CD4-positive, alpha-beta T cell treated with Interleukin-1 beta for 1 hour (primary cell): ENCODE measurements around the gene NUAK1.

Experiments
- DNase-seq, 2 donors: peaks; one replicate each; pipeline ENCODE4 v3.0.0-alpha.2; 2020 to 2022

Gene NUAK1

GRCh38 chr12:106128585-106129328, 10.0 kb downstream of the NUAK1 start:
- no peak for DNase-seq

DNA sequence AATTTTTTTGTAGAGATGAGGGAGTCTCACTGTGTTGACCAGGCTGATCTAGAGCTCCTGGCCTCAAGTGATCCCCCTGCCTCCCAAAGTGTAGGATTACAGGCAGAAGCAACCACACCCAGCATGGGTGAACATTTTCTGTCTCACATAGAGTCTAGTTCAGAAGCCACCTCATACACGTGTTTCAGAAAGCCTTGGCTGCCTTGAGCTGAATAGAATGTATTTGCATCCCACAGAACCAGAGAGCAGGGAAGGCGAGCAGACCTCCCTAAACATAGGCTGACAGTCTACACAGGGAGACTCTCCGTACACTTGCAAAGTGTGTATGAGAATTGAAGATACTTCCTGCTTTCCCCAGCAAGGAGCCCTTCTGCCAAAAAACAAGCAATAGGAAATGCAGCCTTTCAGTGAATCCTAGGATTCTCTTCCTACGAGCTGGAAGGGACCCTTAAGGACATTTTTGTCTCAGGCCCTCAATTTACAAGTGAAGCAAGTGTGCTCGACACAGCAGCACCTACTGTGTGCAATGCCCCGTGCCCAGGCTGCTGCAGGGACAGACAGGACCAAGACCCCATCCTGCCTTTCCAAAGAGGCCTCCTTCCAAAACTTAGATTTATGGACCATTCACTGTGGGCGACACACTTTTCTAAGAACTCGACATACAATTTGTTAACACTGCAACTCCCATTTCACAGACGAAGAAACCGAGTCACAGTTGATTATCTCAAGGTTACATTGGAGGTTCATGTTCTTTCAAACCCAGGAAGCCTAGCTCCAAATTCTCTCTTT, 11.2 kb downstream of the NUAK1 start:
- no peak for DNase-seq

DNA sequence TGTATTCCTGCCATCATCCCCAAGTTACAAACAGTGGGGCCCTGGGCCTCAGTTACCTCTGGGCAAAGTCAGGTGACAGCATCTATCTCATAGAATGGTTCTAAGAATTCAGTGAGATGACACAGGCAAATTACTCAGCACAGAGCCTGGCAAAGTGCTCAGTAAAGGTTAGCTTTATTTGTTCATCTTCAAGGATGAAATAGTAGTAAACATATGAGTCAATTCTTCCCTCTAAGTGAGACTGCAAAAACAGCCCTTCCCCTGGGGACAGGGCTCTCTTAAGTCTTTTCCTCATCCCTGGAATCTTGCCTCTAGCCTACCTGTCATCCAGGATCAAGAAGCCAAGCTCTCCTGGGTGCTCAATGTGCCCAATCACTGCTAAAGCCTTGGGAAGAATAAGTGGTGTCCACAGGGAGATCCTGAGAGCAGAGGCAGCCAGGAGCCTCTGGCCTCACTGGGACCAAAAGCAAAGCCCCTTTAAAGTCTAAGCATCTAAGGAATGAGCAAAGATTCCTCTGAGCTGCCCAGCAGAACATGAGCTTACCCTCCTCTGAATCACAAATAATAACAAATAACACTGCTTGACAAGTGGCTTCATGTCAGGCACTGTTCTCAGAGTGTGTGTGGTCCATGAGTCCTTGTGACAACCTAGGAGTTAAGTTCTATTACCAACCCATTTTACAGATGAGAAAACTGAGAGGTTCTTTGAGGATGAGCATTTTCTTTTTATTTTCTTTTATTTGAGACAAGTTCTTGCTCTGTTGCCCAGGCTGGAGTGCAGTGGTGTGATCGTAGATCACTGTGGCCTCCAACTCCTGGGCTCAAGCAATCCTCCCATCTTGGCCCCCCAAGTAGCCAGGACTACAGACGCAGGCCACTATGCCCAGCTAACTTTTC, 12.1 kb downstream of the NUAK1 start:
- DNase-seq = no peak

DNA sequence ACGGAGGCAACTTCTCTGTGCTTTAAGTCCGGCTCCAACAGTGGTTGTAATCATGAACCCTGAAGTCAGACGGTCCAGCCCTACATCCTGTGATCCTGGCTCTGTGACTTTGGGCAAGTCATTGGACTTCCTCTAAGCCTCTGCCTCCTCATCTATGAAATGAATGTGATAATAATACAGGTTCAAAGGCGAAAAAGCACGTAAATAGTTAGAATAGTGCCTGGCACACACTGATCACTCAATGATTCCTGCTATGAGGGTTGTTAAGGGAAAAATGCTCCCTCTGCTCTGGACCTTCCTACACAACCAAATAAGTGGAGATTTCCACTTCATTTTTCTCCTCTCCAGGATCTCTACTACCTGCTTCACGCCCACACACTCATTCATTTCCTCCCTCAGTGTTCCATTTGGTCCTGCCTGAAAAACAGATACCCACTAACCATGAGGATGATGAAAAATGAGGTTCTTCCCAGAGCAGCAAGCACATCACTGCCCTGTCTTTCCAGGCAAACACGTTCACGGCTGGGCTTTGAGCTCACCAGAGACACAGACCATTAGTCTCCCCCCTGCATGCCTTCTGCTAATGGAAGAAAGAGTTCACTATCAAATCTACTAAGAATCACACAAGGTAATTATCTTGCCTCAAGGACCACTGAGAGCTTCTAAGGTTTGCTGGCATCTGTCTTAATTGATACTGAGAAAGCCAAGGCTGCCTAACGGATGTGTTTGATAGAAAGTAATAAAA, 13.2 kb downstream of the NUAK1 start:
- DNase-seq = no peak

DNA sequence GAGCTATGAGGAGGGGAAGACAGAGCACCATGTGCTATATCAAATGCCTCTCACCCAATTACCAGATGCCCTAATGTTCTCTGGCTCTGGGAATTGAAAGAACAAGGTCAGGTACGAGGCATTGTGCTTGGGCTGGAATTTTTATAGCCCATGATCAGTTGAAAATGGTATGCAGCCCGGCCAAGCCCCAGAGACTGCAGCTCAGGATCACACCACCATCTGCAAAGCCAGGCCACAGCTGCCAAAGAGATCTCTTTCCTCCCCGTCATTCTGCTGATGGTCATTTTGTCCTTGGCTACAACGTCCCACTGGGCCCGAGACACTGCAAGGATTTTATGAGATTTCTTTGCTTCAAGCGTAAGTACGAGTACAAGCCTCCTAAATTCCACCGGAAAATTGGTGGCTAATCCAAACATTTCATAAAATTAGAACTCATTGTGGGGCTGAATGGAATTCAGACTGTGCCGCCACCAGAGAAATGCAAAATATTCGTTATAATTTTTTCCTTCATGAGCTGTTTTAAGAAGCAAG, 15.1 kb downstream of the NUAK1 start:
- no peak for DNase-seq

- no peak for DNase-seq
These were observed 15.6 kb downstream of the NUAK1 start for GRCh38 chr12:106123110-106123509.

- no peak for DNase-seq
These were observed 16.8 kb downstream of the NUAK1 start for GRCh38 chr12:106122004-106122403.

- DNase-seq = no peak
These were observed 18.1 kb downstream of the NUAK1 start for GRCh38 chr12:106120519-106121105.

- no peak for DNase-seq
These were observed 19.5 kb downstream of the NUAK1 start for GRCh38 chr12:106119301-106119700.

GRCh38 chr12:106118381-106119130, 20.2 kb downstream of the NUAK1 start:
- DNase-seq = no peak

DNA sequence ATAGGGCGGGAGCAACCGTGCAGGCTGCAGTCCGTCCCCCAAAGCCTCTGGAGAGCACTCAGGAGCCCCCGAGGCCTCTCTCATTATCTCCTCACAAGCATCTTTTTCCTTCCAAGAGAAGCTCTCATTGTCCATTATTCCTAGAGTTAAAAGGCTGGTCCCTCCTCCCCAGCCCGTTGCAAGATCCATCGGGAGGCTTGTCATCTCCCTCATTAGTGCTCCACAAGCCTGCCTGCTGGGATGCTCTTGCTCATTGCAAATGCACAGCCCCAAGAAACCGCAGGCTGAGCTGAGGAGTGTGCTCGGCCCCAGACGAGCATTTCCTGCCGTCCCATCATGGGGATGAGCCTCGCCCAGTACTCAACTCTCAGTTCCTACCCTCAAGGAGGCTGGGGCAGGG, 23.3 kb downstream of the NUAK1 start:
- DNase-seq = no peak

- DNase-seq = no peak
These were observed 24.2 kb downstream of the NUAK1 start for GRCh38 chr12:106114447-106115068.

- DNase-seq = no peak
These were observed 24.8 kb downstream of the NUAK1 start for GRCh38 chr12:106113824-106114446.

DNA sequence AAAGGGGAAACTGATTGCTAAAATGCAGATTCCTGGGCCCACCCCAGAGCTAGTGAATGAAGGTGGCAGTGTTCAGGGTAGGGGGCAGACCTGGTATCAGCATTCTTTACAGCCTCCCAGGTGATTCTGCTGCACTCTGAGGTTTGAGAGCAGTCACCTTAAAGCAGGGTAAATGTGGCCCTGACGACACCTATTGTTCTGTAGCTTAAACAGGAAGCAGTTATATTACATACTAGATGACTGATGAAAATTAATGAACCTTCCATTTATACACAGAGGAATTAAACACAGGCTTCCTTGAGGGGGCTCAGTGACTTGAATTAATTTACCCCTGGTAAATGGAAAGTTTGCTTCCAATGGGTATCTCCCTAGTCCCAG, 25.3 kb downstream of the NUAK1 start:
- DNase-seq = no peak

DNA sequence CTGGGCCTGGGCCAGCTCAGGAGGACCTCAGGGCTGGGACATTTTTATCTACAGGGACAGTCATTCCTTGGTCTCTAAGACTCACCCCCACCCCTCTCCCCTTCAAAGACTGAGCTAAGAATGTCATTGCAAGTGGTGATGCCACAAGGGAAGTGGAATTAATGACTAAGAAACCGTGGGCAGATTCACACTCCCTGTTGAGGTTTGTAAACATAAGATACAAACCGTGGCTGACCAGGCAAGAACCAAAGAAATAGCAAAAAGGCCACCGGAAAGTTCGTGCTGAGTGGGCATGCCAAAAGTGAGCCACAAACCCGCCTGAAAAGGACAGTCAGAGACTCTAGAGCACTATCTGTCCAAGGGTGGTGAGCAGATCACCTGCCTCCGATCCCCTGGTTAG, 25.7 kb downstream of the NUAK1 start:
- DNase-seq = no peak

- no peak for DNase-seq
These were observed 26.5 kb downstream of the NUAK1 start for GRCh38 chr12:106112145-106112821.

DNA sequence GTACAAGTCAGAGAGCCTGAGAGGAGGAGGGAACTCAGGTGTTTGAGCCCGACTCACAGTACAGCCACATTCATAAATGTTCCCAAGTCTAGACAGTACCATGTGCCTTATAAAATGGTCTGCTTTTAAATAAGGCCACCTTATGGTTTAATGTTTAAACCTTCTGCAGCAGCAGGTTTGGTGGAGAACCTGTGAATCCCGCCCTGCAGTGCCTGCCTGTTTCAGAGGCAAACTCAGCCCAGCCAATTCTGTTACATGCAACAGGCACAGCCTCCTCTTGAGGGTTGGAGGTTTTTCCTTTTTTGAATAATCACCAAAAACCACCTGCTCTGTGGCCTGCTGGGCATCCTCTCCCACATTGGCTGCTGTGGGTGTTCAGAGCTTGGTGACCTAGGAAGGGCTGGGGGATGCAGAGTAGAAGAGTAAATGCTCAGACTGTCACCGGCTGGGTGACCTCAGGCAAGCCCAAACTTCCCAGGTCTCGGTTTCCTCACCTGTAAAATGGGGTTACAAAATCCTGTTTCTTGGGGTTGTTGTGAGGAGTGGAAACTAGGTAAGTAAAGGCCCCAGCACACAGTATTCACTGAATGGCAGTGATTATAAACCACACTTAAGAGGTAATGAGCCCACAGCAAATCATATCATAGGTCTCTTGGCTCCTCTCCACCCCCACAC, 28.0 kb downstream of the NUAK1 start:
- DNase-seq = no peak

DNA sequence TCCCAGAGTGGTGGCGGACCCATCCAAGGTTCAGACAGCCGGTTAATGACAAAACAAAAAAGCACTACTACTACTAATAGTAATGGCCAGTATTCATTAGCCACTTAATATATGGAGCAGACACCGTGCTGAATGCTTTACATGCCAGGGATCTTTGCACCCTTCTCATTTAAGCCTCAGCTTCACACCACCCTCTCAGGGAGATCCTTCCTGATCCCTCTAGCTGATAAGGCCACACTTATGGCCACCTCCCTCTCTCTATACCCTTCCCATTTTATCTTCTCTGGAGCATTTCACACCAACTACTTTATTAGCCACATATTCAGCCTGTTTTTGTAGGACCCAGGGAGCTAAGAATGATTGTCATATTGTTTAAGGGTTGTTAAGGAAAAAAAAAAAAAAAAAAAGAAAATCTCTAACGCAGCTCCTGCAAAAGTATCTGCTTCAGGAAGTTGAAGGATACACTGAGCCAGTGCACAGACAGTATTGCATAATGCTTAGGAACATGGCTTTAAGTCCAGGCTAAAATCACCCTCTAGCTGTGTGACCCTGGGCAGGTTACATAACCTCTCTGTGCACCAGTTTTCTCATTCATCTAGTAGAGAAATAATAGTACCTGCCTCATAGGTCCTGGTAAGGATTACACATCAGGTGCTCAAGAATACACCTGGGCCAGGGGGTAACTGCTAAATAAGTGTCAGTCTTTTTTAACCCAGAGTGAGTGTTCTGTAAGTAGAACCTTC, 29.4 kb downstream of the NUAK1 start:
- no peak for DNase-seq
